Progenitor cell of endocrine pancreas (in vitro differentiated cells): Measurements from ENCODE around the gene KRTAP5-7. TPM values are rescaled to one million over a fixed set of nuclear protein-coding genes. Genes with fewer than 3 reads are reported as not detected.

ENCODE experiments used
- DNase-seq: peaks from one replicate; pipeline ENCODE4 v3.0.0; 2021; ENCODE audit warnings: low spot score; ENCODE audit not compliant: unreplicated experiment
- H3K27ac Mint-ChIP-seq: 2 replicates; pipeline ENCODE4 v1.8.0; 2021; ENCODE audit warnings: mild to moderate bottlenecking, moderate library complexity, mixed read lengths
- H3K27me3 Mint-ChIP-seq: 2 replicates; pipeline ENCODE4 v1.8.0; 2021; ENCODE audit warnings: mixed read lengths
- H3K36me3 Mint-ChIP-seq: 2 replicates; pipeline ENCODE4 v1.8.0; 2022; ENCODE audit warnings: mixed read lengths; ENCODE audit not compliant: insufficient read depth
- H3K4me1 Mint-ChIP-seq: 2 replicates; pipeline ENCODE4 v1.8.0; 2021; ENCODE audit warnings: low read depth, mixed read lengths
- H3K4me3 Mint-ChIP-seq: 2 replicates; pipeline ENCODE4 v1.8.0; 2021; ENCODE audit warnings: low read depth, mild to moderate bottlenecking, moderate library complexity, mixed read lengths
- H3K9me3 Mint-ChIP-seq: 2 replicates; pipeline ENCODE4 v1.8.0; 2021; ENCODE audit warnings: low read depth, mixed read lengths
- CTCF ChIP-seq: fragments of 200-600 bp; sonication (generic); IDR thresholded peaks from one replicate; pipeline ENCODE4 v1.5.0; 2021; ENCODE audit warnings: antibody characterized with exemption, mild to moderate bottlenecking; ENCODE audit not compliant: unreplicated experiment
- total RNA-seq: library from RNA; stranded (reverse); gene quantifications from 2 replicates; pipeline ENCODE4 v1.2.1, GENCODE V29; 2021

Gene KRTAP5-7
- total RNA-seq, 1 donor from 2014 or later = 0.41 TPM

- Mint-ChIP-seq H3K9me3 (no peaks in the 10 kb centered on the region), H3K27ac (no peak overlapping the region), H3K4me1 (no peaks in the 10 kb centered on the region), H3K27me3 (no peaks in the 10 kb centered on the region), H3K36me3 (peaks cover 33% of the 10 kb centered on the region), H3K4me3 (no peak overlapping the region)
- DNase-seq = peak; percentile 4
- no peak for TF ChIP-seq CTCF
Observed at GRCh38 chr11:71499125-71499524, 27.9 kb upstream of the KRTAP5-7 start.

DNA sequence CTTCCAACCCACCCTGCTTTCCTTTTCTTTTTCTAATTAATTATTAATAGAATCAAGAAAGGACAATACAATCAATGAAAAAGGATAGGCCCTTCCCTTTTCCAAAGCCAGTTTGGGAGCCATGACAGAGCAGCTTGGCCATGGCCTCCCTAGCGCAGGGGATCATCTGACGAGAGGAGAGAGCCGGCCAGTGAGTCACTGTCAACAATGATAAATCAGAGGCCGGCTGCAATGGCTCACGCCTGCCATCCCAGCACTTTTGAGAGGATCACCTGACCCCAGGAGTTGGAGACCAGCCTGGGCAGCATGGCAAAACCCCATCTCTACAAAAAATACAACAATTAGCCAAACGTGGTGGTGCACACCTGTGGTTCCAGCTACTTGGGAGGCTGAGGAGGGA lies 27.5 kb upstream of the KRTAP5-7 start:
- H3K27ac Mint-ChIP-seq = no peak overlapping the region
- H3K4me1 Mint-ChIP-seq = no peaks in the 10 kb centered on the region
- no peaks in the 10 kb centered on the region for H3K9me3 Mint-ChIP-seq
- H3K27me3 Mint-ChIP-seq = no peaks in the 10 kb centered on the region
- TF ChIP-seq CTCF = no peak
- H3K36me3 Mint-ChIP-seq = peaks cover 33% of the 10 kb centered on the region
- DNase-seq = peak; percentile 1
- no peak overlapping the region for H3K4me3 Mint-ChIP-seq

DNA sequence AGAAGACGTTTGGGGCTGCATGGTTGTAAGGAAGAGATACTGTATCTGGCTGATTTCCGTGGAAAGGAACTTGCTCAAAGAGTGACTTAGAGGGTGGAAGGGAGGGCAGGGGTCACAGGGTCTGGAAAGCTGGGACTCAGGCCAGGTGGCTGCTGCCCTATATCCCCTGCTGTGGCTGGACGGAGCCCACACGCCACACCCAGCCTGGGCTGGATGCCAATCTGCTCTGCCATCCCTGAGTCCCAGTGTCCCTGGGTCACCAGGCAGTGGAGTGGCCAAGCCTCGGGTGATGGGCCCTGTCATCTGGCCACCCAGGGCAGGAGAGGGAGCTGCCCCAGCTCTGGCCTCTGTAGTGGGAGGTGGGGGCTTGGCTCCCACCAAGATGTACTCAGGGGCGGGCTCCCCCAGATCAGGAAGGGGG lies 26.5 kb upstream of the KRTAP5-7 start:
- H3K36me3 Mint-ChIP-seq = peaks cover 25% of the 10 kb centered on the region
- no peaks in the 10 kb centered on the region for H3K4me1 Mint-ChIP-seq
- H3K4me3 Mint-ChIP-seq = no peak overlapping the region
- no peak overlapping the region for H3K27ac Mint-ChIP-seq
- no peaks in the 10 kb centered on the region for H3K9me3 Mint-ChIP-seq
- no peak for DNase-seq
- H3K27me3 Mint-ChIP-seq = no peaks in the 10 kb centered on the region
- TF ChIP-seq CTCF = no peak

DNA sequence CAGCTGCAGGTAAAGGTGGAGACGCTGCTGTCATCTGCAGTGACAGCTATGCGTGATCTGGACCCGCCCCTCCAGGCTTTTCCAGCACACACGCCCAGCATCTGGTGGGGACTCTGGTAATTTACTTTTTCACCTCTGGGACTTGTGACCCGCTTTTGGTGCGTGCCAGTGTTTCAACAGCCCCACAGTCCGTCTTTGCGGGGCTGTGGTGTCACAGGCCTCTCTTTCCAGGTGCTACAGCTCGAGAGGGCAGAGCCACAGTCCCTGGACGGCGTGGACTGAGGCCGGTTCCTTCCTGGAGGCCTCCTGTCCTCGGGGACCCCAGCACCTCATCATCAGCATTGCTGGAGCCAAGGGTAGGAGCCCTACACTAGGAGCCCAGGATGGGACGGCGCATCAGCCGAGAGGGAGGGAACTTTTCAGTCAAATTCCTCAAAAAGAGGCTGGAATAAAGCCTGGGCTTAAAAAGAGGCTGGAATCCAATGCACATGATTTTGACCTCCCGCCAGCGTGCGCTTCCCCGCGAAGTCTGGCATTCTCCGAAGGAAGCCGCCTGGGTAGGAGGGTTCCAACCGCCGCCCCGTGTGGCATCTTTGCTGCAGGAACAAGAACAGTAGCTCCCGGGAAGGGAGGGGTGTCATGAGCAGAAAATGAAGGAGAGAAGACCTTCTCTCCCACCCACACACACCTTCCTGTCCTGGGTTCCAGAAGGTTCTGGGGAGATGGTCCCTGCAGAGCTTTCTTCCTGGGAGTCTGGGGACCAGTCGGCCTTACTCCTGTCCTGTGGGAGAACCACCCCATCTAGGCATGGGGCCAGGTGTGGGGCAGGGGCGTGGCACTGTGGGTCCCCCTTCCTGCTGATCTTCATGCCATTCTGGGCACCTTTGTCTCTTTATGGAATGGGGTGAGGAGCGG lies 25.7 kb upstream of the KRTAP5-7 start:
- no peaks in the 10 kb centered on the region for H3K4me1 Mint-ChIP-seq
- H3K36me3 Mint-ChIP-seq = peaks cover 31% of the 10 kb centered on the region
- H3K27ac Mint-ChIP-seq = no peak overlapping the region
- H3K9me3 Mint-ChIP-seq = no peaks in the 10 kb centered on the region
- no peak for TF ChIP-seq CTCF
- DNase-seq = no peak
- no peaks in the 10 kb centered on the region for H3K27me3 Mint-ChIP-seq
- no peak overlapping the region for H3K4me3 Mint-ChIP-seq

- Mint-ChIP-seq H3K4me1 (no peaks in the 10 kb centered on the region), H3K9me3 (no peaks in the 10 kb centered on the region), H3K27ac (no peak overlapping the region), H3K36me3 (peaks cover 29% of the 10 kb centered on the region), H3K27me3 (no peaks in the 10 kb centered on the region), H3K4me3 (no peak overlapping the region)
- no peak for TF ChIP-seq CTCF
- no peak for DNase-seq
Observed at GRCh38 chr11:71502026-71502425, 25.0 kb upstream of the KRTAP5-7 start.
